GM18870 (cell line): ENCODE measurements around the gene REM2.
"Not testable (repeated sequence)": the region's sequence is repeated elsewhere in the genome, so short reads cannot be mapped to it uniquely, and the experiment has no call there.

ENCODE experiments used
- ATAC-seq: cut with Tn5 transposase; IDR thresholded peaks from one replicate; pipeline ENCODE4 v1.9.1; 2021; ENCODE audit warnings: moderate library complexity; ENCODE audit not compliant: unreplicated experiment

Gene REM2

GRCh38 chr14:22847661-22848341 is 35.2 kb upstream of the REM2 start:
- no peak for ATAC-seq

DNA sequence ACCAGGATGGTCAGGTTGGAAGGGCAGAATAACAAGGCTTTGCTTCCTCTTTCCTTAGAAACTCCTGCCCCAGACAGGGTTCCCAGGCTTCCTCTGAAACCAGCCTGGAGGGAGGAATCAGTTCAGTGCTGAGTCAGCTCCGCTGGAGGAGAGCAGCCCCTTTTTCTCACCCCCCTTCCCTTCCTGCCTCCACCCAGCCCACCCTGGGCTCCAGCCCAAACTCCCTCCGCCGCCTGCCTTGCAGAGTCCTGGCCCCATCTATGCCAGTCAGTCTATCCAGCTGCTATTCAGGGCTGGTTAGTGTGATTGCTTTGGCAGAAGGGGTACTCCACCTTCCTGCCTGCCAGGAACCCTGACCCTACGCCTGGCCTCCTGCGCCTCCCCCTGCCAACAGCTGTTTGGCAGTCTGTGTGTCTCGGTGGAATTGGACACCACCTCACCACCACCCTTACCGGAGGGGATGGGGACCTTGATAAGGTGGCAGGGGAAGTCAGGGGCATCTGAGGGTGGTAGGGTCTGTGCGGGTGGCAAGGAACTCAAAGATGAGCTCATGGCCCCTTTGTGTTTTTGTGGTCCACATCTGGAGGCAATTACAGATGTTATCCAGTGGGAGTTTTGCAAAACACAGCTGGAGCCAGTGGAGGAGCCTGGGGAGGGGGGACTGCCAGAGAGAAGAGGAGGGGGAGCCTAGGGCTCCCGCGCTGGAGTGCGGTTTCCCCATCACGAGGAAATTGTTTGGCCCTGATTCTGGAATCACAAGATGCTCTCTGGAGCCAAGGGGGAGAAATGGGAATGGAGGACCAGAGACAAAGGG is 34.5 kb upstream of the REM2 start:
- no peak for ATAC-seq

- ATAC-seq = no peak
Measured at GRCh38 chr14:22849212-22849819, 33.7 kb upstream of the REM2 start.

GRCh38 chr14:22850944-22851764 is 31.9 kb upstream of the REM2 start:
- ATAC-seq = no peak

DNA sequence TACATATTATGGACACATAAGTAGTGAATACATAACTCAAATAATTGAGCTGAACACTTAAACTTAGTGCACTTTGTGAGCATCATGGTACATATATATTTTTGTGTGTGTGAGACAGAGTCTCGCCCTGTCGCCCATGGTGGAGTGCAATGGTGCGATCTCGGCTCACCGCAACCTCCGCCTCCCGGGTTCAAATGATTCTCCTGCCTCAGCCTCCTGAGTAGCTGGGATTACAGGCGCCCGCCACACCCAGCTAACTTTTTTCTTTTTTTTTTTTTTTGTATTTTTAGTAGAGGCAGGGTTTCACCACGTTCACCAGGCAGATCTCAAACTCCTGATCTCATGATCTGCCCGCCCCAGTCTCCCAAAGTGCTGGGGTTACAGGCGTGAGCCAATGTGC is 30.8 kb upstream of the REM2 start:
- not testable (repeated sequence) for ATAC-seq

DNA sequence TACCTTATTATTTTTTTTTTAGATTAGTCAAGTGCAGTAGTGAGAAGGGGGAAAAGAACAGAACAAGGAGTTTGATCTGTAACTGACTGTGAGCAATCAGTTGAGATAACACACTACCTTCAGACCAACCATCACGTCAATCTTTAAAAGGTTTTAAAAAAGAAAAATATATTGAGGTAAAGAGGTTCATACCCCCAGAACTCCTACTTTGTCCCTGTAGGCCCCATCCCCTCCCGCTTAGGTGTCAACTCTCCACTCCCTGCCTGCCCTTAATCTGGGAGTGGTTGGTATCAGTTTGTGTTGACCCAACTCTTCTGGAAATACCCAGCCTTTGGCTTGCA is 30.5 kb upstream of the REM2 start:
- no peak for ATAC-seq

GRCh38 chr14:22852940-22853767 is 29.9 kb upstream of the REM2 start:
- ATAC-seq = no peak

GRCh38 chr14:22854296-22854695 is 28.7 kb upstream of the REM2 start:
- not testable (repeated sequence) for ATAC-seq

GRCh38 chr14:22854963-22855724 is 27.9 kb upstream of the REM2 start:
- no peak for ATAC-seq

GRCh38 chr14:22856428-22856827 is 26.6 kb upstream of the REM2 start:
- no peak for ATAC-seq

DNA sequence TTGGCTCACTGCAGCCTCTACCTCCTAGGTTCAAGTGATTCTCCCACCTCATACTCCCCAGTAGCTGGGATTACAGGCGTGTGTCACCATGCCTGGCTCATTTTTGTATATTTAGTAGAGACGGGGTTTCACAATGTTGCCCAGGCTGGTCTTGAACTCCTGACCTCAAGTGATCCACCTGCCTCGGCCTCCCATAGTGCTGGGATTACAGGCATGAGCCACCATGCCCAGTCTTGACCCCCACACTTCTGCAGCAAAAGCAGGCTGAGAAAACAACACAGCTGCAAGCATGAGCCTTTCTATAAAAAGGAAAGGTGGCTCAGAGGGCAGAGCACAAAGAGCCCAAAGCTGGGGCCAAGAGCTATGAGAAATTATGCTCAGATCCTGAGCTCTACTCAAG is 22.6 kb upstream of the REM2 start:
- not testable (repeated sequence) for ATAC-seq

GRCh38 chr14:22861651-22862050 is 21.4 kb upstream of the REM2 start:
- no peak for ATAC-seq

- no peak for ATAC-seq
Measured at GRCh38 chr14:22864979-22865378, 18.0 kb upstream of the REM2 start.

DNA sequence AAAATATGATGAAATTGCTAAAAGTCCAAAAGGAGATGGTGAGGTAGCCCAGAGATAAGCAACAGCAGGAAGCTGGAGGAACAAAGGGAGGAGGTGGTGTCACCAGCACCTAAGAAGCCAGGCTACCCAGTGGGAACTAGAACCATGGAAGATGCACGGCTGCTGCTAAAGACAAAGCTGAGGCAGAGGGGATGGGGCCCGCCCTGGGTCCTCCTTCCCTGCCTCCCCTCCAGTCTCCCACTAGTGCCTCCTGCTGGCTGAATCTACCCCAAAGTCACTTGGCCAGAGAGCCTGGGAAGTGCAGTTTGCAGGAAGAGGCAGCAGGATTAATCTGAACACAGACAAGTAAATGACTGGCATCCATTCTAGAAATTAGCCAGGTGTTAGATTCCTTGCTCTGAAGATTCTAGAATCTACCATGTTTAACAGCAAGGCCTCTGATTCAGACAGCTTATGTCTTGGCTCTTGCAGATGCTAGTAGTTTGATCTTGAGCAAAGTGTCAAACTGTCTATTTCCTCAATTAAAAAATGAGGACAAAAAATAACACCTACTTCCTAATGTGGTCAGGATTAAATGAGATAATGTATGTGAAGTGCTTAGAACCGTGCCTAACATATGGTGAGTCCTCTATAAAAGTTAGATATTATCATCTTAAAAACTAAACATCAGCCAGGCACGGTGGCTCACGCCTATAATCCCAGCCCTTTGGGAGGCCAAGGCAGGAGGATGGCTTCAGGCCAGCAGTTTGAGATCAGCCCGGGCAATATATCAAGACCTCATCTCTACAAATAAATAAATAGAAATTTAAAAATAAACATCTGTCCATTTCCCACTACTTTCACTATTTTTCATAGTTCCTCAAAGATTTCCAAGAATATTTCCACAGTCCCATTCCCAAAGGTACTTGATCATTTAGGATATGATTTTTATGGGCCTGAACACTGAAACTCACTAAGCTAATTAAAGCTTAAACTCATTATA is 17.3 kb upstream of the REM2 start:
- no peak for ATAC-seq

DNA sequence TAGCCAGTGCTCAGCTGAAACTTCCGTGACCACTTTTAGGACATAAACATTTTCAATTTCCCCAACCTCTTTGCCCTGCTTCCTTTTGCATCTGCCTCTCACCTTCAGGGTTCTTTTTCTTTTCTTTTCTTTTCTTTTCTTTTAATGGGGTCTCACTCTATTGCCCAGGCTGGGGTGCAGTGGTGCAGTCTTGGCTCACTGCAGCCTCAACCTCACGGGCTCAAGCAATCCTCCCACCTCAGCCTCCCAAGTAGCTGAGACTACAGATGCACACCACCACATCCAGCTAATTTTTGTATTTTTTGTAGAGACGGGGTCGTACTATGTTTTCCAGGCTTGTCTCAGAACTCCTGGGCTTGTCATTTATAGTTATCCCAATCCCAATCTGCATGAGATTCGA is 16.1 kb upstream of the REM2 start:
- ATAC-seq = no peak

GRCh38 chr14:22870811-22871223 is 12.2 kb upstream of the REM2 start:
- peak; percentile 39 for ATAC-seq

DNA sequence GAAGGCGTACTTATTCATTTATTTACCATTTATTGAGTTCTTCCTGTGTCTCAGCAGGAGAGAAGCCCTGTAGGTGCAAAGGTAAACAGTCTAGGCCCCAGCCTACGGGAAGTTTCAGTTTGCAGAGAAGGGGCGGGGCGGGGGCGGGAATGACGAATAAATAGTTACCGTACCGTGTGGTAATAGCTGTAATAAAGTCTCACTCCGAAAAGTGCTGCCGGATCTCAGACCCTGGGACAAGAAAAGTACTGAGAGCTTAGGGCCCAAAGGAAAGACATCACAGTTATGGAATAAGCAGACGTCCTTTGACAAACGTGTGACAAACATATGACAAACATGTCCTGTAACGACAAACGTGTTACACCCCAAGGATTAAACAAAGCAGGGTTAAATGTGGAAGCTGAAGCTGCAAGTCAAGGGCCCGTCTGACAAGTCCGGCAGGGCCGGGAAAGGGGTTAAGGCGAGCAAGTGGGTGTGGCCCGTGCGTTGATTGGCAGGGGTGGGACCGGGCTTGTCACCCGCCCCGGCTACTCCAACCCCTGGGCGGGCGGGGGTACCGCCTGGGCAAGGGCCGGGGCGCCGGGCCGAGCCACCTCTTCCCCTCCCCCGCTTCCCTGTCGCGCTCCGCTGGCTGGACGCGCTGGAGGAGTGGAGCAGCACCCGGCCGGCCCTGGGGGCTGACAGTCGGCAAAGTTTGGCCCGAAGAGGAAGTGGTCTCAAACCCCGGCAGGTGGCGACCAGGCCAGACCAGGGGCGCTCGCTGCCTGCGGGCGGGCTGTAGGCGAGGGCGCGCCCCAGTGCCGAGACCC is 11.6 kb upstream of the REM2 start, which contains the start of gene LRP10:
Gene LRP10 (plus strand): TSS at position 517 of the 809 bp plus-strand sequence. CDS start 564 bp downstream, outside the sequence.
- peak; percentile 68 for ATAC-seq
